GM10248 (cell line): Measurements from ENCODE around the gene DOCK10.

Source experiments
- CTCF ChIA-PET: fragments of 300-600 bp; sonication (Branson Sonifier 250); formaldehyde crosslinking; extraction: SDS; loops from one replicate; lab custom pipeline; 2021; ENCODE audit warnings: antibody characterized with exemption; lab: Yijun Ruan, JAX
- POLR2A ChIA-PET: fragments of 350-650 bp; sonication (Branson Sonifier 250); formaldehyde crosslinking; extraction: SDS; loops from one replicate; lab custom pipeline; 2020; ENCODE audit warnings: antibody characterized with exemption; lab: Yijun Ruan, JAX
- DNase-seq: peaks from one replicate; pipeline ENCODE4 v3.0.0; 2012; ENCODE audit errors: extremely low spot score
- CTCF ChIP-seq: IDR thresholded peaks from 2 replicates; pipeline ENCODE4 v1.5.1; 2012; ENCODE audit warnings: mild to moderate bottlenecking, low read depth; ENCODE audit errors: extremely low read depth, missing control alignments, control extremely low read depth

Gene DOCK10

GRCh38 chr2:224930124-224930523 is 112.1 kb downstream of the DOCK10 start:
- ChIA-PET POLR2A (no interaction called here), CTCF (interaction anchor here (1.4 to 6.2 kb wide), 4 partner anchors 7 to 80 kb away, joined by 3 to 59 read pairs (median 14); no protein-coding TSS in a partner anchor)
- no peak for DNase-seq
- no peak for TF ChIP-seq CTCF

DNA sequence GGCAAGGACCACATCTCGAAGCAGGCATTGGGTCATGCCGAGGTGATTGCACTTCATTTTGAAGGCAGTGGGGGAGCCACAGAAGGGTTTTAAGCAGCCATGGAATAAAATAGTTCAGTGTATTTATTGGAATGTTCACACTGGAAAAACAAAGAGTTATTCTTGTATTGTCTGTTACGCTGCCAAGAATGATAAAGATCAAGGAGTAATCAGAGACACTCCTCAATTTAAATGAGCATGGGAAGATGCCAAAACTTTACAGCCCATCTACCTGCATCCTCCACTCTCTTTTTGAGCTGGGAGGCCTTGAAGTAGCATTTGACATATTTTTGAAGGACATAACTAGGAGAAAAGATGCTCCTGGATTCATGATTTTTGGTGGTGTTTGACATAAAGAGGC is 112.8 kb downstream of the DOCK10 start:
- DNase-seq = no peak
- no peak for TF ChIP-seq CTCF
- ChIA-PET POLR2A (no interaction called here), CTCF (interaction anchor here (1.2 to 6.2 kb wide), 4 partner anchors 13 to 80 kb away, joined by 3 to 59 read pairs (median 14); no protein-coding TSS in a partner anchor)

DNA sequence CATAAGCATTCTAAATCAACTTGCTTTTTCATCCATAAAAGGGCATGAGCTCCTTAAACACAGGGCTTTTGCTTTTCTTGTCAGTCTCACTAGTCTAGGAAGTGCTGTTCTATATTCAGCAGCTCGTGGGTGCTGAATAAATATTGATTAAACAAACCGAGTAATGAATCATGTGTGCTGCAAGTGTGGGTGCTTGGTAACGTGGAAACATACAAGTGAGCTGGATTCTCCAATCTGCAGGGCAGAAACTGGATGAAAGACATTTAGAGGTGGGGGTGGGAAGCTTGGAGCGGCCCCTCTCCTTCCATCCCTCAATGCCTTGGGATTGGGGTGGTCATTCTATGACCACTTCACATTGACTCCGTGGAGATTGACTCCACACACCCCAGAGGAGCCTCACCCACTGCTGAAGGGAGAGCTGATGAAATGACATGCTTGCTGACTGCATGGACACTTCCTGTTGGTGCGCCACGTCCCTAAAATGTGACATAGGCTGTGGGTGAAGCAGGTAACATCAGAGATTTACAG is 114.6 kb downstream of the DOCK10 start:
- TF ChIP-seq CTCF = no peak
- ChIA-PET CTCF (interaction anchor here (0.7 to 3.4 kb wide), 9 partner anchors 9 to 82 kb away, joined by 3 to 24 read pairs (median 8); no protein-coding TSS in a partner anchor), POLR2A (no interaction called here)
- no peak for DNase-seq

GRCh38 chr2:224927011-224927410 is 115.3 kb downstream of the DOCK10 start:
- ChIA-PET POLR2A (no interaction called here), CTCF (interaction anchor here (0.7 to 3.4 kb wide), 14 partner anchors 9 to 733 kb away, joined by 3 to 24 read pairs (median 3); no protein-coding TSS in a partner anchor)
- TF ChIP-seq CTCF = no peak
- no peak for DNase-seq

GRCh38 chr2:224925810-224926100 is 116.5 kb downstream of the DOCK10 start:
- CTCF ChIA-PET = interaction anchor here (1.0 to 2.9 kb wide), 4 partner anchors 11 to 118 kb away, joined by 3 to 14 read pairs (median 6); no protein-coding TSS in a partner anchor
- TF ChIP-seq CTCF = no peak
- POLR2A ChIA-PET = no interaction called here
- DNase-seq = no peak

DNA sequence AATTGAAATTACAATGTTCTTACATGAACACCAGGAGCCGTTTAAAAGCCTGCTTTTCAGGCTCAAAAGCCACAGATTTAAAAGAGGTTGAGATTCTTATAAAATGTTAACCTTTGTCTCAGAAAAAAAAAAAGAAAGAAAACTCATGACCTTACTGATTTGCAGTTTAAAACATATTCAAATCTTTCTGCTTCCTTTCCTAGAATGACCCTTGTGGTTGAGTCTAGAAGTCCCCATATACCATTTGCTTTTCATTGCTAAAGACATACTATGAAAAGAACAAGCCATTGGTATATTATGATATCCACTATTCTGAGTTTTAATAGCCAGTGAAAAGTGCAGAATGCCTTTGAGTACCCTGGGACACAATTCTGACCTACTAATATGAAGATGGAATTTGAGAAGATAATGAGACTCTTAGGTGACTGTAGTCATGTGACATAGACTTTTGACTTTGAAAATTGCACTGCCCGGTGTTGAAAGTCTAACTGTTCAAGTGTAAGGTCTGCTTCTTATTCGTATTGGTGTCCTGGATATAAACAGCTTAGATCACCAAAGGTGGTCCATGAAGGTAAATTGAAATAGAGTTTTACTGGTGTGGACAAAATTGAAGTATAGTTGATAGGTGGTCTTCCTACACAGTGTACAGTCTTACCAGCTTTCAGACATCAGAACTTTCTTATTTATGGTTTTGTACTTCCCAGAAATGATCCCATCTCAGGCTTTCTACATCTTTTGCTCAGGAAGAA is 117.0 kb downstream of the DOCK10 start:
- no peak for TF ChIP-seq CTCF
- DNase-seq = no peak
- ChIA-PET POLR2A (no interaction called here), CTCF (interaction anchor here (1.0 to 2.9 kb wide), 4 partner anchors 11 to 118 kb away, joined by 3 to 14 read pairs (median 6); no protein-coding TSS in a partner anchor)
